B cell (primary cell): ENCODE measurements around the gene GPRC5D. TPM values are rescaled to one million over a fixed set of nuclear protein-coding genes. Genes with fewer than 3 reads are reported as not detected.

Source experiments
- ATAC-seq: fragments of 200-7000 bp; cut with Tn5 transposase; one replicate; pipeline ENCODE4 v1.10.0; 2021; ENCODE audit warnings: low read depth, mild to moderate bottlenecking, moderate number of reproducible peaks, moderate library complexity
- CTCF ChIA-PET: fragments of 350-600 bp; sonication (Branson Sonifier 250); formaldehyde crosslinking; loops from one replicate; lab custom pipeline; 2021; ENCODE audit warnings: antibody characterized with exemption, inconsistent platforms; lab: Charles Lee
- POLR2A ChIA-PET: fragments of 350-600 bp; sonication (Branson Sonifier 250); formaldehyde crosslinking; loops from one replicate; lab custom pipeline; 2021; ENCODE audit warnings: antibody characterized with exemption; lab: Charles Lee
- DNase-seq: peaks from one replicate; pipeline ENCODE4 v3.0.0; 2013
- H2AFZ ChIP-seq: 2 replicates; pipeline ENCODE4 v1.6.1; 2012; ENCODE audit warnings: mild to moderate bottlenecking, low read depth, low read length; ENCODE audit not compliant: insufficient read depth, poor library complexity, severe bottlenecking
- H3K27ac ChIP-seq, 2 donors: 1 replicate in 1 of 2; 2 replicates in 1 of 2; pipeline ENCODE4 v1.5.1; 2012 to 2013; ENCODE audit warnings: low read length in 2 of 2, mild to moderate bottlenecking in 2 of 2, moderate library complexity in 1 of 2
- H3K27me3 ChIP-seq, 4 experiments: fragments of 200-600 bp in 1 of 4; sonication (generic) in 1 of 4; replicated peaks in 1 of 4; 1 replicate in 2 of 4; 2 replicates in 2 of 4; pipeline versions ENCODE4 v1.6.1 to v1.7.0; 2013 to 2016; ENCODE audit warnings: low read length in 3 of 4, mild to moderate bottlenecking in 2 of 4, mixed read lengths in 1 of 4, moderate library complexity in 1 of 4; ENCODE audit not compliant: insufficient read depth in 4 of 4, control insufficient read depth in 3 of 4; ENCODE audit errors: control extremely low read depth in 1 of 4
- H3K36me3 ChIP-seq, 2 experiments: replicated peaks in 1 of 2; 1 replicate in 1 of 2; 2 replicates in 1 of 2; pipeline versions ENCODE4 v1.6.1 to v1.7.1; 2013; ENCODE audit warnings: low read length in 1 of 2; ENCODE audit not compliant: insufficient read depth in 2 of 2, control insufficient read depth in 1 of 2; ENCODE audit errors: control extremely low read depth in 1 of 2, extremely low read depth in 1 of 2
- H3K4me1 ChIP-seq, 2 donors: fragments of 200-600 bp in 1 of 2; sonication (generic) in 1 of 2; 1 replicate in 1 of 2; 2 replicates in 1 of 2; pipeline versions ENCODE4 v1.5.1 to v1.6.1; 2013 to 2017; ENCODE audit warnings: low read length in 2 of 2; ENCODE audit not compliant: control insufficient read depth in 2 of 2, insufficient read depth in 2 of 2
- H3K4me2 ChIP-seq: replicated peaks from 2 replicates; pipeline ENCODE3; 2012; ENCODE audit warnings: mild to moderate bottlenecking, low read depth, low read length; ENCODE audit not compliant: poor library complexity, severe bottlenecking
- H3K4me3 ChIP-seq, 5 experiments: fragments of 200-600 bp in 1 of 5; sonication (generic) in 1 of 5; 1 replicate in 3 of 5; 2 replicates in 2 of 5; pipeline versions ENCODE4 v1.5.1 to v1.7.0; 2011 to 2016; ENCODE audit warnings: low read length in 4 of 5, mild to moderate bottlenecking in 4 of 5, low read depth in 2 of 5, control low read depth in 1 of 5, moderate library complexity in 1 of 5; ENCODE audit not compliant: insufficient read depth in 1 of 5; ENCODE audit errors: control extremely low read depth in 1 of 5, extremely low read depth in 1 of 5
- H3K79me2 ChIP-seq: fragments of 200-600 bp; sonication (generic); one replicate; pipeline ENCODE4 v1.6.0; 2016; ENCODE audit warnings: low read length; ENCODE audit not compliant: control insufficient read depth, insufficient read depth
- H3K9ac ChIP-seq: fragments of 200-600 bp; sonication (generic); 2 replicates; pipeline ENCODE4 v1.6.1; 2017; ENCODE audit warnings: mild to moderate bottlenecking, low read length, moderate library complexity
- H3K9me3 ChIP-seq, 3 donors: one replicate each; pipeline versions ENCODE4 v1.6.1 to v1.7.1; 2013; ENCODE audit warnings: low read length in 2 of 3; ENCODE audit not compliant: control insufficient read depth in 2 of 3, insufficient read depth in 1 of 3; ENCODE audit errors: control extremely low read depth in 1 of 3
- H4K20me1 ChIP-seq: 2 replicates; pipeline ENCODE4 v1.6.0; 2012; ENCODE audit warnings: mild to moderate bottlenecking, low read length; ENCODE audit not compliant: insufficient read depth, control insufficient read depth, poor library complexity, severe bottlenecking
- H3K27ac Mint-ChIP-seq: one replicate; pipeline ENCODE4 v1.8.0; 2021; ENCODE audit warnings: mixed read lengths
- H3K27me3 Mint-ChIP-seq: one replicate; pipeline ENCODE4 v1.8.0; 2021; ENCODE audit warnings: mixed read lengths
- H3K4me1 Mint-ChIP-seq: one replicate; pipeline ENCODE4 v1.8.0; 2021; ENCODE audit warnings: mixed read lengths
- H3K4me3 Mint-ChIP-seq: one replicate; pipeline ENCODE4 v1.8.0; 2021; ENCODE audit warnings: mixed read lengths
- H3K9me3 Mint-ChIP-seq: one replicate; pipeline ENCODE4 v1.8.0; 2022; ENCODE audit warnings: mixed read lengths; ENCODE audit not compliant: insufficient read depth
- EZH2 ChIP-seq: IDR thresholded peaks from 2 replicates; pipeline ENCODE4 v1.6.1; 2012; ENCODE audit warnings: borderline replicate concordance, low read depth, mild to moderate bottlenecking, moderate library complexity, low read length; ENCODE audit not compliant: insufficient read depth, poor library complexity, severe bottlenecking
- WGBS: methylation state at CpG from one replicate; pipeline ENCODE4 v1.1.5; 2013; ENCODE audit warnings: missing lambda C conversion rate; ENCODE audit not compliant: insufficient coverage; 5-methylcytosine and 5-hydroxymethylcytosine counted together
- intact Hi-C: fragments of 100-400 bp; cut with micrococcal nuclease; formaldehyde crosslinking; loops from one replicate; pipeline ENCODE4 v1.10.0; 2022
- polyA plus RNA-seq: library from polyadenylated mRNA; depleted of rRNA; stranded (reverse); fragments of >200 nt; gene quantifications from 2 replicates; pipeline ENCODE4 v1.2.3, GENCODE V29; 2012
- total RNA-seq, 2 donors: library from RNA; stranded (reverse); fragments of 120-200 nt in 1 of 2; gene quantifications; 1 replicate in 1 of 2; 2 replicates in 1 of 2; pipeline versions ENCODE4 v1.2.3 to v1.2.4, GENCODE V29; 2013 to 2022
- TF ChIP-seq, protein P1 (sequence below): fragments of 200-600 bp; IDR thresholded peaks from one replicate; pipeline ENCODE4 v1.8.0; 2022; ENCODE audit warnings: antibody characterized with exemption, mild to moderate bottlenecking

GPRC5D gene
- total and polyA plus RNA-seq, 2 donors (not counting 1 experiment from before 2014, with no cell fraction given): 0.47 to 7.7 TPM

DNA sequence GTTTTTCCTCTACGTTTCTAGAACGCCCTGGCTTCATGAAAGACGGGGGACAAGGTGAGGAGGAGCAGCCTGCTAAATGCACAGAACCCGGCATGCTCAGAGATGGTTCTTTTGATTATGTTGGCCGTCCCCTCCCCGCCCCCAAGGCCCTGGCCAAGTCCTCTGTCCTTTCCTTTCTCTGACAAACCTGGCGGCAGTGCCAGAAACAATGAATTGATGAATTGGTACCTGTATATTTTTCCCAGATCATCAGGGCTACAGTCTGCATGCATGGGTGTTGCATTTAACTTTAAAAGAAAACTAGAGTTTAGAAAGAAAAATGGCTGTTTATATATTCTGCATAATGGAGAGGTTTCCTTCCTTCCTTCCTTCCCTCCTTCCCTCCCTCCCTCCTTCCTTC lies 29.0 kb downstream of the GPRC5D start:
- ATAC-seq: no peak
- Histone ChIP-seq H3K4me2 (no peak overlapping the region), H3K36me3 (no peaks in the 10 kb centered on the region), H3K9me3 (peaks cover 0 to 4% (median 0%) of the 10 kb centered on the region in 3 donors), H2AFZ (no peak overlapping the region), H3K79me2 (no peaks in the 10 kb centered on the region), H3K4me1 (no peaks in the 10 kb centered on the region), H3K27ac (no peak overlapping the region), H3K4me3 (no peak overlapping the region), H4K20me1 (no peaks in the 10 kb centered on the region), H3K27me3 (no peaks in the 10 kb centered on the region), H3K9ac (no peak overlapping the region)
- Mint-ChIP-seq H3K27me3 (peaks cover 19% of the 10 kb centered on the region), H3K27ac (no peak overlapping the region), H3K4me3 (no peak overlapping the region), H3K9me3 (no peaks in the 10 kb centered on the region), H3K4me1 (no peaks in the 10 kb centered on the region)
- TF ChIP-seq, protein P1, sequence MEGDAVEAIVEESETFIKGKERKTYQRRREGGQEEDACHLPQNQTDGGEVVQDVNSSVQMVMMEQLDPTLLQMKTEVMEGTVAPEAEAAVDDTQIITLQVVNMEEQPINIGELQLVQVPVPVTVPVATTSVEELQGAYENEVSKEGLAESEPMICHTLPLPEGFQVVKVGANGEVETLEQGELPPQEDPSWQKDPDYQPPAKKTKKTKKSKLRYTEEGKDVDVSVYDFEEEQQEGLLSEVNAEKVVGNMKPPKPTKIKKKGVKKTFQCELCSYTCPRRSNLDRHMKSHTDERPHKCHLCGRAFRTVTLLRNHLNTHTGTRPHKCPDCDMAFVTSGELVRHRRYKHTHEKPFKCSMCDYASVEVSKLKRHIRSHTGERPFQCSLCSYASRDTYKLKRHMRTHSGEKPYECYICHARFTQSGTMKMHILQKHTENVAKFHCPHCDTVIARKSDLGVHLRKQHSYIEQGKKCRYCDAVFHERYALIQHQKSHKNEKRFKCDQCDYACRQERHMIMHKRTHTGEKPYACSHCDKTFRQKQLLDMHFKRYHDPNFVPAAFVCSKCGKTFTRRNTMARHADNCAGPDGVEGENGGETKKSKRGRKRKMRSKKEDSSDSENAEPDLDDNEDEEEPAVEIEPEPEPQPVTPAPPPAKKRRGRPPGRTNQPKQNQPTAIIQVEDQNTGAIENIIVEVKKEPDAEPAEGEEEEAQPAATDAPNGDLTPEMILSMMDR: no peak
- intact Hi-C loops: no loop called here
- ChIA-PET POLR2A (no interaction called here), CTCF (interaction anchor here (1.0 kb wide), 1 partner anchor 289 kb away, joined by 3 read pairs; no protein-coding TSS in a partner anchor)
- WGBS: 87% methylated on average over 6 of the region's 7 CpGs
- DNase-seq: no peak

DNA sequence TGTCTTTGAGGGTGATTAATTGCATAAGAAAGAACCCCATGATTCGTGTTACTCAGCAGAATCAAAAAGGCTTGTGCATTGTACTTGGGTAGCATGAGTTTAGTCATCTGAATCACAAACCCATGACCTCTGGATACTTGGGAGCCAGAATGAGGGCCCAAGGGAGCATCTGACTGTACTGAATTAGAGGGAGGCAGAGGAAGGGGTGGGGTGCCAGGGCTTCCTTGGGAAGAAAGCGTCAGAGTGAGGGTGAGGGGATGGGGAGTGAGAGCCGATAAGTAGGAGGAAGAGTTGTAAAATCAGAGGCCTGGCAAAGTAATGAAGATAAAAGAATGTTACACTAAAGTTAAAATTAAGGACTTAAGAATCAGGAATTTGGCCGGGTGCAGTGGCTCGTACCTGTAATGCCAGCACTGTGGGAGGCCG lies 29.8 kb downstream of the GPRC5D start:
- no peaks in the 10 kb centered on the region for H3K79me2 ChIP-seq
- ATAC-seq (no peak), DNase-seq (no peak)
- TF ChIP-seq, protein P1: no peak
- TF ChIP-seq EZH2: no peak
- Mint-ChIP-seq H3K4me3 (no peak overlapping the region), H3K9me3 (no peaks in the 10 kb centered on the region), H3K27me3 (peaks cover 19% of the 10 kb centered on the region), H3K4me1 (no peaks in the 10 kb centered on the region), H3K27ac (no peak overlapping the region)
- no peak overlapping the region for H3K27ac ChIP-seq
- 75% methylated on average over 3 of the region's 6 CpGs for WGBS
- H3K4me1 ChIP-seq: no peaks in the 10 kb centered on the region
- H3K4me3 ChIP-seq: no peak overlapping the region
- H2AFZ ChIP-seq: no peak overlapping the region
- no peak overlapping the region for H3K4me2 ChIP-seq
- POLR2A ChIA-PET: no interaction called here
- intact Hi-C loops: no loop called here
- no peaks in the 10 kb centered on the region for H3K27me3 ChIP-seq
- no peak overlapping the region for H3K9ac ChIP-seq
- H3K9me3 ChIP-seq: no peaks in the 10 kb centered on the region
- no peaks in the 10 kb centered on the region for H4K20me1 ChIP-seq
- no peaks in the 10 kb centered on the region for H3K36me3 ChIP-seq
- CTCF ChIA-PET: interaction anchor here (10.4 kb wide), 1 partner anchor 289 kb away, joined by 275 read pairs; no protein-coding TSS in a partner anchor
